GM10847 (cell line): ENCODE results near the gene SRPK2.

Experiments
- POLR2A ChIP-seq: IDR thresholded peaks from 2 replicates; pipeline ENCODE4 v1.6.1; 2011; ENCODE audit not compliant: insufficient read length; ENCODE audit errors: extremely low read depth

SRPK2 gene

DNA sequence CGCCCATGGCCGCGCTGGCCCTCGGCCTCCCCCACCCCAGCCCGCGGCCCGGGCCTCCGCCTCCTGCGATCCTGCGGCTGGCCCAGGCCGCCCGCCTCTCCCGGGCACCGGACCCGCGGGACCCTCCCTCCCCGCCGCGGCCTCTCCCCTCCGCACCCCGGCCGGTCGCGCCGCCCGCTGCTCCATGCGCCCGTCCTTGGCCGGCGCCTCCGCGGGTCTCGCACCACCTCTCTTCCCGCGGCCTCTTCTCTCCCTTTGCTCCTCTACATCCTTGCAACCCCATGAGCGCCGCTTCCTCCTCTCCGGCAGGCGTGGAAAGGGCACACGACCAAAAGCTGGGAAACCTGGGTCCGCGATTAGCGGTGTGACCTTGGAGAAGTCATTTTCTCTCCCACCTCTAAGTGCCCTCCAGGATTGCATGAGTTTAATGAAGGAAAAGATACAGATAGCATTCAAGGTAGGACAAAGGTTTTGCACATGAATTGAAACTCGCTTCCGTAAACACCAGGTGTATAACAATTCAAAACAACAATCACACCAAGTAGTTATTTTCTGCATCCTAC lies 448 bp upstream of the SRPK2 start:
- TF ChIP-seq POLR2A: no peak

DNA sequence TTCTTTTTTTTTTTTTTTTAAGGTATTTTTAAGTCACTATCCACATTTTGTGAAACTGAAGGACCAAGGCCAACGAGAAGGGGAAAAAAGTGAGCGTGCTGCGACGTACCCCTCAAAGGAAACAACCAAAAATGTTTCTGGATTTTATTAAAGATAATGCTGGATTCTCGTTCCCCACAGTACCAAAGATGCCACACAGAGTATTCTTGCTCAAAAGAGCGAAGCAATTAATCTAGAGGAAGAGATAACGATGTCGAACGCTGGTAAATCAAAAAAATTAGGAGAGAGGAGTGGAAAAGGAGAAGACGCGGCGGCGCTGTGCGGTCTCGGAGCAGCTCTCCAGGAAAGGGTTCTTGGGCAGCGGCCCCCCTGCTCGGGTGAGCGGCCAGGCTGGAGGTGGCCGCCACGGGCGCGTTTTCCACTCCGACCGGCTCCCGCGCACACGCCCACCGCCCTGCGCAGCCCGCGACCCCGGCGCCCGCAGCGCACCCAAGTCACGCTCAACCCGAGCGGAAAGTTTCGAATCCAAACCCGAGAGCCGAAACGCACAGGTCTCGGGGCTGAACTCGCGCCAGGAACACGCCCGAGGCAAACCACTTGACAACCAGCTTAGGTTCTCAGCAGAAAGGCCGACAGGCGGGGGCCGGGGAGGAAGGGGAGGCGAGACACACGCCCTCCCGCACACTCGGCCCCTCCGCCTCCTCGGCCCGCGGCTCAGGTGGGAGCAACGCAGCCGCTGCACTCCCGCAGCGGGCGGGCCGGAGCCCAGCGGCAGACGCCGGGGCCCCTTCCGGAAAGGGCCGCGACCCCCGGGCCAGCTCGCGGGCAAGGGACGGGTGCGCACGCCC lies 989 bp downstream of the SRPK2 start:
- no peak for TF ChIP-seq POLR2A

- TF ChIP-seq POLR2A: no peak
Observed at GRCh38 chr7:105377903-105378302, 10.8 kb downstream of the SRPK2 start.

DNA sequence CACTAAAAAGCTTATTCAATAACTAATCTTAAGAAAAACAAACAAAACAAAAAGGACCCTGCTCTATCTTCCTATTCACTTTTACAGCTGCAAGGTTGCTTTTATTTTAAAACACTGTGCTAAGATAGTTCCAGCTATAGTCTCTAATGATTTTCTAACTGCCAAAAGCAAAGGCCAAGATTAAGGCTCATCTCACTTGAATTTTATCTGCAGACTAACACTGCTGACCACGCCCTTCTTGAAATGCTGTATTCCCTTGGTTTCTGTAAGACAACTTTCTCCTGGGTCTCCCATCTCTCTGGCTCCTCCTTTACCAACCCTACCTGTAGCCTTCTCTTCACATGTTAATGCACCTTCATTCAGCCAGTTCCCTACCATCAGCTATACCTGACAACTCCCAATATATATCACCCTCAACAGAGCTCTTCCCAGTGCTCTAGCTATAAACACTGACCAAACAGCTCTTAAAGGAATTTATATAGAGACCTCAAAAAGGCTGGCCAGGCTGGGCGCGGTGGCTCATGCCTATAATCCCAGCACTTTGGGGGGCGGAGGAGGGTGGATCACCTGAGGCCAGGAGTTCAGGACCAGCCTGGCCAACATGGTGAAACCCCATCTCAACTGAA lies 11.7 kb downstream of the SRPK2 start:
- no peak for TF ChIP-seq POLR2A

- no peak for TF ChIP-seq POLR2A
Observed at GRCh38 chr7:105369944-105370343, 18.8 kb downstream of the SRPK2 start.

- TF ChIP-seq POLR2A: no peak
Observed at GRCh38 chr7:105367458-105367857, 21.3 kb downstream of the SRPK2 start.

GRCh38 chr7:105365541-105366534 lies 22.9 kb downstream of the SRPK2 start:
- no peak for TF ChIP-seq POLR2A

DNA sequence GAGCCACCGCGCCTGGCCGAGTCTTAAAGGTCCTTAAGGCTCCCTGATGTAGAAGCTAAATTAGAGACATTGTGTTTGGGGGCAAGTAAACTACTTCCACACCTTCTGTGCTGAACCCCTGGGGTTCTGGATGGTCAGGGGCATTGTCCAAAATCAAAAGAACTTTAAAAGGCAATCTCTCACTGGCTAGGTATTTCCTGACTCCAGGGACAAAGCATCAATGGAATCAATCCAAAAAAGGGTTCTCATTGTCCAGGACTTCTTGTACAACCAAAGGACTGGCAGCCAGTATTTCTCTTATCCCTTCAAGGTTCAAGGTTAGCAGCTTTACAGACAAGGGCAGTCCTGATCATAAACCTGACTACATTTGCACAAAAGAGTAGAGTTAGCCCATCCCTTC lies 24.0 kb downstream of the SRPK2 start:
- TF ChIP-seq POLR2A: no peak

DNA sequence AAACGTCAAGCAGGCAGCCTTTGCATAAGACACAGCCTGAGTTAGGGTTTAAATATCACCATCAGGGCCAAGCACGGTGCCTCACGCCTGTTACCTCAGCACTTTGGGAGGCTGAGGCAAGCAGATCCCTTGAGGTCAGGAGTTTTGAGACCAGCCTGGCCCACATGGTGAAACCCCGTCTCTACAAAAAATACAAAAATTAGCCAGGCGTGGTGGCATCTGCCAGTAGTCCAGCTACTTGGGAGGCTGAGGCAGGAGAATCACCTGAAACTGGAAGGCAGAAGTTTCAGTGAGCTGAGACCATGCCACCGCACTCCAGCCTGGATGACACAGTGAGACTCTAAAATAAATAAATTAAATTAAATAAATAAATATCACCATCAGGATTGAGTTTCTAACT lies 33.0 kb downstream of the SRPK2 start:
- TF ChIP-seq POLR2A: no peak

DNA sequence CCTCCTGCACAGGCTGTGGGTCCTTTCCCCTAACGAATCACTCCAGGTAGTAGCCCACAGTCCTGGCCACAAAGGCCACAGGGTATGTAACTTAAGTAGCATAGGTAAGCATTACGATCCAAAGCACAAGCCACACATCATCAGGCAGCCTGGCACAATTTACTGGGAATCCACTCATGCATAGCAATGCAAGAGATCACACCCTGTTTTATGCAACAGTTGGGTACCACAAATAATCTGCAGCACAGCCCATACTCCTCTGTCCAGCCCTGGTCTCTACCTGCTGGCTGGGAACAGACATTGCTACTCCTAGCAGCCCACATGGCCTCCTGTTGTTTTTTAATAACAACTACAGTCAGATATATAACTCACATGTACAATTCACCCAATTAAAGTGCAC lies 34.3 kb downstream of the SRPK2 start:
- TF ChIP-seq POLR2A: no peak

- no peak for TF ChIP-seq POLR2A
Observed at GRCh38 chr7:105353752-105354328, 34.9 kb downstream of the SRPK2 start.

DNA sequence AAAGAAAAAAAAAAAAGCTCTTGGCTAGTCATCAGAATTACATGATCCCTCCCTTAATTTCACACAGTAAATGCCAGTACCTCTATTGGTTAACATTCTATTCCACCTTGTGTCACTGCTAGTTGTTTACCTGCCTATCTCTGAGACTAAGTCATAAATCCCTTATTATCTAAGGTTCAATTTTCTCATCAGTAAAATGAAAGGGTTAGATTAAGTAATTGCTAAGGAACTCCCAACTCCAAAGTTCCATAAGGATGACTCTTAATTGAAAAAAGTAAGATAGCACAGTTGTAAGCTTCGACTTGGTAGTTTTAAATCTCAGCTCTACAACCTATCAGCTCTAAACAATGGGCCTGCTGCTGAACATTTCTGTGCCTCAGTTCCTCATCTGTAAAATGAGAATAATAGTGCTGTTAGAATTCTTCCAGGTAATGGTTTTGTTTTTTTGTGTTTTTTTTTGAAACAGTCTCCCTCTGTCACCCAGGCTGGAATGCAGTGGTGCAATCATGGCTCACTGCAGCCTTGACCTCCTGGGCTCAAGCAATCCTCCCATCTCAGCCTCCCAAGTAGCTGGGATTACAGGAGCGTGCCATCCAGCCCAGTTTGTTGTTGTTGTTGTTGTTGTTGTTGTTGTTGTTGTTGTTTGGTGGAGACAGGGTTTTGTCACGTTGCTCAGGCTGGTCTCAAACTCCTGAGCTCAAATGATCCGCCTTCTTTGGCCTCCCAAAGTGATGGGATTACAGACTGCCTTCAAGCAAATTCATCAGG lies 35.6 kb downstream of the SRPK2 start:
- TF ChIP-seq POLR2A: no peak

- TF ChIP-seq POLR2A: no peak
Observed at GRCh38 chr7:105352018-105352612, 36.6 kb downstream of the SRPK2 start.

GRCh38 chr7:105350906-105351305 lies 37.8 kb downstream of the SRPK2 start:
- TF ChIP-seq POLR2A: no peak
